CD14-positive monocyte (primary cell): Measurements from ENCODE around the gene WASF2. TPM values are rescaled to one million over a fixed set of nuclear protein-coding genes. Genes with fewer than 3 reads are reported as not detected.
A peak's percentile ranks its signal among the peaks of the same experiment; 100 is the strongest.

Experiments
- DNase-seq, 3 donors: peaks; one replicate each; pipeline ENCODE4 v3.0.0-alpha.2; 2011 to 2022
- H2AFZ ChIP-seq: 2 replicates; pipeline ENCODE4 v1.6.0; 2012; ENCODE audit warnings: mild to moderate bottlenecking, low read depth, low read length, inconsistent platforms; ENCODE audit not compliant: insufficient read depth, poor library complexity, severe bottlenecking
- H3K27ac ChIP-seq, 2 donors: 1 replicate in 1 of 2; 2 replicates in 1 of 2; pipeline ENCODE4 v1.5.1; 2012 to 2013; ENCODE audit warnings: low read length in 2 of 2, control low read depth in 1 of 2, inconsistent platforms in 1 of 2, low read depth in 1 of 2, mild to moderate bottlenecking in 1 of 2
- H3K27me3 ChIP-seq, 2 donors: one replicate each; pipeline versions ENCODE4 v1.6.0 to v1.6.1; 2011 to 2013; ENCODE audit warnings: low read length in 2 of 2; ENCODE audit not compliant: control insufficient read depth in 2 of 2, insufficient read depth in 2 of 2
- H3K36me3 ChIP-seq, 2 donors: replicated peaks in 1 of 2; 1 replicate in 1 of 2; 2 replicates in 1 of 2; pipeline versions ENCODE4 v1.5.1 to v1.6.1; 2012 to 2013; ENCODE audit warnings: low read length in 2 of 2, control low read depth in 1 of 2, inconsistent platforms in 1 of 2, mild to moderate bottlenecking in 1 of 2; ENCODE audit not compliant: insufficient read depth in 2 of 2, control insufficient read depth in 1 of 2
- H3K4me1 ChIP-seq, 2 donors: 1 replicate in 1 of 2; 2 replicates in 1 of 2; pipeline versions ENCODE4 v1.5.1 to v1.6.1; 2012 to 2013; ENCODE audit warnings: low read length in 2 of 2, control low read depth in 1 of 2, inconsistent platforms in 1 of 2, mild to moderate bottlenecking in 1 of 2, moderate library complexity in 1 of 2; ENCODE audit not compliant: insufficient read depth in 2 of 2, control insufficient read depth in 1 of 2
- H3K4me2 ChIP-seq: replicated peaks from 2 replicates; pipeline ENCODE3; 2012; ENCODE audit warnings: low read length, moderate library complexity, mild to moderate bottlenecking; ENCODE audit not compliant: poor library complexity, severe bottlenecking; ENCODE audit errors: extremely low read depth
- H3K4me3 ChIP-seq, 3 experiments: fragments of 200-600 bp in 1 of 3; sonication (generic) in 1 of 3; replicated peaks in 1 of 3; 1 replicate in 2 of 3; 2 replicates in 1 of 3; pipeline ENCODE4 v1.5.1; 2011 to 2013; ENCODE audit warnings: low read length in 3 of 3, mild to moderate bottlenecking in 3 of 3, control low read depth in 2 of 3, low read depth in 2 of 3, inconsistent platforms in 1 of 3, moderate library complexity in 1 of 3
- H3K79me2 ChIP-seq: 2 replicates; pipeline ENCODE4 v1.6.0; 2012; ENCODE audit warnings: mild to moderate bottlenecking, control low read depth, inconsistent platforms, low read length, moderate library complexity; ENCODE audit not compliant: insufficient read depth
- H3K9ac ChIP-seq: 2 replicates; pipeline ENCODE4 v1.6.0; 2017; ENCODE audit warnings: low read length, mild to moderate bottlenecking; ENCODE audit not compliant: insufficient read depth, poor library complexity, severe bottlenecking
- H3K9me3 ChIP-seq, 2 donors: replicated peaks in 1 of 2; 1 replicate in 1 of 2; 2 replicates in 1 of 2; pipeline versions ENCODE4 v1.5.1 to v1.6.1; 2012 to 2013; ENCODE audit warnings: low read length in 2 of 2, control low read depth in 1 of 2; ENCODE audit not compliant: control insufficient read depth in 1 of 2, insufficient read depth in 1 of 2
- H4K20me1 ChIP-seq: 2 replicates; pipeline ENCODE4 v1.6.0; 2012; ENCODE audit warnings: mild to moderate bottlenecking, low read length, control low read depth, moderate library complexity; ENCODE audit not compliant: insufficient read depth
- H3K27ac Mint-ChIP-seq, 7 donors: one replicate each; pipeline ENCODE4 v1.8.0; 2020; ENCODE audit warnings: mild to moderate bottlenecking in 7 of 7, mixed read lengths in 7 of 7, moderate library complexity in 6 of 7, inconsistent platforms in 2 of 7
- H3K27me3 Mint-ChIP-seq, 3 donors: one replicate each; pipeline ENCODE4 v1.8.0; 2021 to 2022; ENCODE audit warnings: low read depth in 3 of 3, mild to moderate bottlenecking in 3 of 3, mixed read lengths in 3 of 3, moderate library complexity in 3 of 3, inconsistent platforms in 1 of 3
- H3K36me3 Mint-ChIP-seq, 2 donors: one replicate each; pipeline ENCODE4 v1.8.0; 2020; ENCODE audit warnings: mixed read lengths in 2 of 2, inconsistent platforms in 1 of 2, mild to moderate bottlenecking in 1 of 2
- H3K4me1 Mint-ChIP-seq: one replicate; pipeline ENCODE4 v1.8.0; 2020; ENCODE audit warnings: mild to moderate bottlenecking, mixed read lengths
- H3K4me3 Mint-ChIP-seq, 2 donors: one replicate each; pipeline ENCODE4 v1.8.0; 2020; ENCODE audit warnings: mild to moderate bottlenecking in 2 of 2, mixed read lengths in 2 of 2, moderate library complexity in 1 of 2
- H3K9me3 Mint-ChIP-seq, 7 donors: one replicate each; pipeline ENCODE4 v1.8.0; 2020 to 2022; ENCODE audit warnings: mixed read lengths in 7 of 7, mild to moderate bottlenecking in 6 of 7, moderate library complexity in 6 of 7, inconsistent platforms in 2 of 7
- WGBS: methylation state at CpG from one replicate; pipeline ENCODE4 v1.1.5; 2013; ENCODE audit warnings: missing lambda C conversion rate; ENCODE audit not compliant: insufficient coverage; 5-methylcytosine and 5-hydroxymethylcytosine counted together
- intact Hi-C, 2 donors: fragments of 100-400 bp; cut with micrococcal nuclease; formaldehyde crosslinking; loops; one replicate each; pipeline versions ENCODE4 v1.15.0 to v1.15.1; 2023
- polyA plus RNA-seq, 3 donors: library from polyadenylated mRNA; depleted of rRNA in 1 of 3; unstranded in 2 of 3; stranded (reverse) in 1 of 3; fragments of 300-500 nt in 2 of 3; fragments of >200 nt in 1 of 3; fragmentation: Illumina TruSeq in 2 of 3; gene quantifications; 1 replicate in 2 of 3; 2 replicates in 1 of 3; pipeline ENCODE4 v1.2.3, GENCODE V29; 2012 to 2021
- TF ChIP-seq, protein P1 (sequence below): fragments of 200-600 bp; IDR thresholded peaks from one replicate; pipeline ENCODE4 v1.8.0; 2022; ENCODE audit warnings: antibody characterized with exemption, mild to moderate bottlenecking

The WASF2 gene
- polyA plus RNA-seq, 3 donors: 53.5 to 91.6 (median 86.4) TPM

DNA sequence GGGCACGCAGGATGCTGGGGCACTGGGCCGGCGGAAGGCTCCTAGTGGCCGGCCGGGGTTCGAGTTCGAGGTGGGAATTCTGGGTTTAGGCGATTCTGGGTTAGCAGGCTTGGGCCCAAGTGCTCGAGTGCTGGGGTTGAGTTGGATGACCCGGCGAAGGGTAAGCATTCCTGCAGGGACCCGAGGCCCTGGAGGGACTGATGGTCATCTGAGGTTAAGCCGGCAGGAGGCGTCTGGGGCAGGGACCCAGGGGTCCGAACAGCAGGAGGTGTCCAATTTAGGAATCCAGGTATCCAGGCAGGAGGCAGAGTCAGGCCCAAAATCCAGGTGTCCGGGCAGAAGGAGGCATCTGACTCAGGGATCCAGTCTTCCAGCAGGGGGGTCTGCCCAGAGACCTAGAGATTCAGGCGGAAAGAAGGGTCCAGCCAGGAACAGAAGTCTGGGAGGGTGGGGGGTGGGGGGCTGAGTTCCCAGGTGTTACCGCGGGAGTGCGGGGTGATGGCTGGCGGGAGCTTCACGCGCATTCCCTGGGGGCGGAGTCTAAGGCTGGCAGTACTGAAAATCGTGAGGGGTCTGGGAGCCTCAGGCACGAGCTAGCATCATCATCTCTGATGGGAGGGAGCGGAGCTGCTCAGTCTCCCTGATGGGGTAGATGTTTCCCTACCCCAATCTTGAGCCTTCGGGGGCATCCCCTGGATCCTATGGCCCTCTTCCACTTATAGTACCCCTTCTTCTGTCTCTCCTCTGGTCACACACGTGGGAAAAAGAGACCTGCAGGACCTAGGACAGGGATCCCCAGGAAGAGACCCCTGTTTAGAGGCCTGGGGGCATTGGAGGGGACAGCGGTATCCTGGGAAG lies 97.0 kb downstream of the WASF2 start:
- Histone ChIP-seq H3K4me2 (peak overlapping the region; percentile 72), H3K9ac (peak overlapping the region; percentile 45), H3K27me3 (peaks cover 0 to 19% of the 10 kb centered on the region in 2 donors), H3K4me3 (peak overlapping the region in 2 of 3 experiments; percentile 2 to 62), H4K20me1 (no peaks in the 10 kb centered on the region), H3K79me2 (no peaks in the 10 kb centered on the region), H3K36me3 (no peaks in the 10 kb centered on the region), H3K4me1 (peaks cover 16 to 18% of the 10 kb centered on the region in 2 donors), H3K9me3 (no peaks in the 10 kb centered on the region), H2AFZ (peak overlapping the region; percentile 69), H3K27ac (no peak overlapping the region)
- Mint-ChIP-seq H3K36me3 (no peaks in the 10 kb centered on the region), H3K27me3 (peaks cover 20 to 23% (median 22%) of the 10 kb centered on the region in 3 donors), H3K9me3 (peaks cover 0 to 5% (median 0%) of the 10 kb centered on the region in 7 donors), H3K4me3 (peak overlapping the region; percentile 72 to 81), H3K27ac (peak overlapping the region in 6 of 7 donors; percentile 15 to 90 (median 81)), H3K4me1 (peaks cover 16% of the 10 kb centered on the region)
- intact Hi-C loops: loop anchor here in 1 of 2 donors (2.0 to 10.0 kb wide), 2 partner anchors 24 to 288 kb away; no protein-coding TSS in a partner anchor
- DNase-seq: no peak
- TF ChIP-seq, protein P1, sequence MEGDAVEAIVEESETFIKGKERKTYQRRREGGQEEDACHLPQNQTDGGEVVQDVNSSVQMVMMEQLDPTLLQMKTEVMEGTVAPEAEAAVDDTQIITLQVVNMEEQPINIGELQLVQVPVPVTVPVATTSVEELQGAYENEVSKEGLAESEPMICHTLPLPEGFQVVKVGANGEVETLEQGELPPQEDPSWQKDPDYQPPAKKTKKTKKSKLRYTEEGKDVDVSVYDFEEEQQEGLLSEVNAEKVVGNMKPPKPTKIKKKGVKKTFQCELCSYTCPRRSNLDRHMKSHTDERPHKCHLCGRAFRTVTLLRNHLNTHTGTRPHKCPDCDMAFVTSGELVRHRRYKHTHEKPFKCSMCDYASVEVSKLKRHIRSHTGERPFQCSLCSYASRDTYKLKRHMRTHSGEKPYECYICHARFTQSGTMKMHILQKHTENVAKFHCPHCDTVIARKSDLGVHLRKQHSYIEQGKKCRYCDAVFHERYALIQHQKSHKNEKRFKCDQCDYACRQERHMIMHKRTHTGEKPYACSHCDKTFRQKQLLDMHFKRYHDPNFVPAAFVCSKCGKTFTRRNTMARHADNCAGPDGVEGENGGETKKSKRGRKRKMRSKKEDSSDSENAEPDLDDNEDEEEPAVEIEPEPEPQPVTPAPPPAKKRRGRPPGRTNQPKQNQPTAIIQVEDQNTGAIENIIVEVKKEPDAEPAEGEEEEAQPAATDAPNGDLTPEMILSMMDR: no peak
- WGBS: 15% methylated on average over 18 of the region's 30 CpGs

DNA sequence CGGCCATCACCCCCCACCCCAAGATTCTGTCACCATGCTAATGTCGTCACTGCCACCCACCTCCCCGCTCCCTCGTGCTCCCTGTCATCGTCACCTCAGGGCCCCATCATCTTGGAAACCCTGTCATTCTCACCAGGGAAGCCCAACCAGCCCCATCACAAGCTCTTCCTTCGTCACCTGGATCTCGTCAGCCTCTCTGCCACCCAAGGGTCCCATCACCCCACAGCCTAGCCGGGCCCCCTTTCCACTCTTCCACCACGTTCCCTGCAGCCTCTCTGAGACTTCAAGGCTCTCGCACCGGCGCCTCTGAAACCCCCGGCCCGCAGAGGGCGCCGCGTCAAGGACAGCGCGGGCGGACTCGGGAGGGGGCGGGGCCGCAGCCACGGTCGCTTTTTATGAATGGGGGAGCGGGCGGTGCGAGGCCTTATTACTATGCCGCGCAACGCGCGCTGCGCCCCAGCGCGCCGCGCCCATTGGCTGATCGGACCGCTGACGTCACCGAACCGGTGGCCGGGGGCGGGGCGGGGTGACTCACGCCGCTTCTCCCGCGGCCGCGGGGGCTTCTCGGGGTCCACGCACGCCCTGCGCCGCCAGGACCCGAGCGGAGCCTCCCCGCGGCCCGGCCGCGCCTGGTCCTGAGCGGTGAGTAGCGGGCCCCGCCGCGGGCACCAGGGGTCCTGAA lies 97.7 kb downstream of the WASF2 start, which contains the start of gene GPR3:
TSS of gene GPR3 (plus strand) at position 527 of the 682 bp plus-strand sequence. CDS start 1,177 bp downstream, outside the sequence.
- no peak within 1 kb of the TSS for H3K27ac ChIP-seq
- TF ChIP-seq, protein P1: peak; percentile 46
- Mint-ChIP-seq H3K27me3 (peaks cover 20 to 24% (median 22%) of the 10 kb centered on the region in 3 donors), H3K4me1 (peaks cover 16% of the 10 kb centered on the region), H3K27ac (peak within 1 kb of the TSS; percentile 65 to 91 (median 87)), H3K9me3 (peaks cover 0 to 5% (median 0%) of the 10 kb centered on the region in 7 donors), H3K36me3 (no peaks in the 10 kb centered on the region), H3K4me3 (peak within 1 kb of the TSS; percentile 81 to 90)
- peak within 1 kb of the TSS; percentile 72 for H3K4me2 ChIP-seq
- H3K36me3 ChIP-seq: no peaks in the 10 kb centered on the region
- DNase-seq: peak; percentile 91 to 94 (median 94)
- H3K4me3 ChIP-seq: peak within 1 kb of the TSS in 2 of 3 experiments; percentile 2 to 62
- H4K20me1 ChIP-seq: no peaks in the 10 kb centered on the region
- peak within 1 kb of the TSS; percentile 69 for H2AFZ ChIP-seq
- H3K9me3 ChIP-seq: no peaks in the 10 kb centered on the region
- WGBS: 1% methylated on average over 69 of the region's 69 CpGs
- intact Hi-C loops: loop anchor here in 1 of 2 donors (2.0 to 10.0 kb wide), 2 partner anchors 23 to 287 kb away; no protein-coding TSS in a partner anchor
- H3K27me3 ChIP-seq: peaks cover 0 to 19% of the 10 kb centered on the region in 2 donors
- H3K4me1 ChIP-seq: peaks cover 16 to 18% of the 10 kb centered on the region in 2 donors
- H3K79me2 ChIP-seq: no peaks in the 10 kb centered on the region
- H3K9ac ChIP-seq: peak within 1 kb of the TSS; percentile 45
